Measurements from ENCODE around the gene ACVR1. TPM values are rescaled to one million over a fixed set of nuclear protein-coding genes. Genes with fewer than 3 reads are reported as not detected.

ACVR1 gene
- total and polyA plus RNA-seq, 2 donors (not counting 3 experiments of a cell fraction or from before 2014, with no cell fraction given): 24.8 to 33.6 TPM

- H3K9ac ChIP-seq (replicated peaks; ENCODE audit: extremely low read depth, insufficient read depth, low read length): no peak overlapping the region
- dilution Hi-C loops (cut with MboI; ENCODE audit: extremely low pct_ligation_motif_present, low sequenced_read_pairs): no loop called here
- no peaks in the 10 kb centered on the region for H3K4me1 ChIP-seq (ENCODE audit: control insufficient read depth, extremely low read depth, insufficient read depth, low read length)
- H2AFZ ChIP-seq (ENCODE audit: low read depth, low read length): no peak overlapping the region
- intact Hi-C loops (cut with micrococcal nuclease): no loop called here
- ChIA-PET POLR2A (no interaction called here), CTCF (interaction anchor here (1.3 kb wide), 1 partner anchor 13 kb away, joined by 4 read pairs; no protein-coding TSS in a partner anchor)
- no peaks in the 10 kb centered on the region for H4K20me1 ChIP-seq (replicated peaks; ENCODE audit: control insufficient read depth, extremely low read depth, insufficient read depth, low read length)
- TF ChIP-seq EZH2 (IDR thresholded peaks at IDR 0.05; ENCODE audit: borderline replicate concordance, low read depth, low read length, severe bottlenecking) (no peak), MAX (IDR thresholded peaks at IDR 0.05; ENCODE audit: insufficient read depth, insufficient read length) (no peak), POLR2A (IDR thresholded peaks at IDR 0.05; ENCODE audit: low read depth, low read length) (no peak), JUN (IDR thresholded peaks at IDR 0.05; ENCODE audit: borderline replicate concordance, insufficient read depth, insufficient read length, low read depth) (no peak), POLR2AphosphoS5 (IDR thresholded peaks at IDR 0.05; ENCODE audit: insufficient read depth, low read depth, low read length) (no peak), MYC (IDR thresholded peaks at IDR 0.05; ENCODE audit: low read depth, low read length) (no peak)
- H3K9me3 ChIP-seq (replicated peaks; ENCODE audit: control insufficient read depth, insufficient read depth, low read length): no peaks in the 10 kb centered on the region
- FAIRE-seq (no peak), DNase-seq (ENCODE audit: low read depth, low spot score) (no peak)
- H3K9me1 ChIP-seq (replicated peaks; ENCODE audit: control insufficient read depth, extremely low read depth, insufficient read depth, low read length): no peaks in the 10 kb centered on the region
- peaks cover 0 to 1% of the 10 kb centered on the region in 2 experiments for H3K27me3 ChIP-seq (ENCODE audit: control insufficient read depth in 2 of 2, insufficient read depth in 2 of 2, low read length in 2 of 2)
- H3K4me2 ChIP-seq (ENCODE audit: insufficient read depth, low read length): no peak overlapping the region
- H3K27ac ChIP-seq (ENCODE audit: insufficient read depth, low read depth, low read length): no peak overlapping the region
- H3K36me3 ChIP-seq (ENCODE audit: control insufficient read depth in 2 of 2, extremely low read depth in 1 of 2, insufficient read depth in 2 of 2, low read length in 2 of 2): no peaks in the 10 kb centered on the region
- H3K4me3 ChIP-seq (replicated peaks in 1 of 3; ENCODE audit: insufficient read depth in 1 of 3, low read depth in 1 of 3, low read length in 3 of 3): no peak overlapping the region
- no peaks in the 10 kb centered on the region for H3K79me2 ChIP-seq (ENCODE audit: control insufficient read depth, insufficient read depth, low read length)
- no TSS peak for BruUV-seq (replicated peaks)
Observed at GRCh38 chr2:157911750-157912149, 35.6 kb upstream of the ACVR1 start.

DNA sequence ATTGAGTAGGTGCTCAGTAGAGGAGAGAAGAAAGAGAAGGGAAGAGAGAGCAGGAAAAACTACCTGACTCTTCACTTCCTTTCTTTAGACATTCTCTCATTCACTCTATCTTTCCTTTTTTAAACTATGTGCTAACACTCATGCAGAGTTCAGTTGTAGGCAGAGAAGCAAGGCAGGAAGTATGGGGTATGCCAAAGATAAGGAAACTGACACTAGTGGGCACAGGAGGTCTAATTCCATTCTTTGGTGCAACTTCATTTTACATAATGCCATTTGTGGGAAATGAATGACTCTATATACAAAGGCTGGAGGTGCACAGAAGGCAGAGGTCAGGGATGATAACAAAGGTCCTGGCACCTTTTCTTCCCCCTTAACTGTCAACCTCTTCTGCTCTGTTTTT lies 35.1 kb upstream of the ACVR1 start:
- Histone ChIP-seq H3K79me2 (ENCODE audit: control insufficient read depth, insufficient read depth, low read length) (no peaks in the 10 kb centered on the region), H3K9ac (replicated peaks; ENCODE audit: extremely low read depth, insufficient read depth, low read length) (no peak overlapping the region), H3K4me1 (ENCODE audit: control insufficient read depth, extremely low read depth, insufficient read depth, low read length) (no peaks in the 10 kb centered on the region), H3K9me3 (replicated peaks; ENCODE audit: control insufficient read depth, insufficient read depth, low read length) (no peaks in the 10 kb centered on the region), H3K27ac (ENCODE audit: insufficient read depth, low read depth, low read length) (no peak overlapping the region), H3K4me3 (replicated peaks in 1 of 3; ENCODE audit: insufficient read depth in 1 of 3, low read depth in 1 of 3, low read length in 3 of 3) (no peak overlapping the region), H3K27me3 (ENCODE audit: control insufficient read depth in 2 of 2, insufficient read depth in 2 of 2, low read length in 2 of 2) (peaks cover 0 to 1% of the 10 kb centered on the region in 2 experiments), H3K4me2 (ENCODE audit: insufficient read depth, low read length) (no peak overlapping the region), H2AFZ (ENCODE audit: low read depth, low read length) (no peak overlapping the region), H3K36me3 (ENCODE audit: control insufficient read depth in 2 of 2, extremely low read depth in 1 of 2, insufficient read depth in 2 of 2, low read length in 2 of 2) (no peaks in the 10 kb centered on the region), H3K9me1 (replicated peaks; ENCODE audit: control insufficient read depth, extremely low read depth, insufficient read depth, low read length) (no peaks in the 10 kb centered on the region), H4K20me1 (replicated peaks; ENCODE audit: control insufficient read depth, extremely low read depth, insufficient read depth, low read length) (no peaks in the 10 kb centered on the region)
- TF ChIP-seq GATA2 (IDR thresholded peaks at IDR 0.05; ENCODE audit: insufficient read depth, insufficient read length, low read depth, low read length): no peak
- TF ChIP-seq MAX (IDR thresholded peaks at IDR 0.05; ENCODE audit: insufficient read depth, insufficient read length): no peak
- ChIA-PET CTCF (interaction anchor here (1.3 kb wide), 1 partner anchor 13 kb away, joined by 4 read pairs; no protein-coding TSS in a partner anchor), POLR2A (no interaction called here)
- DNase-seq (ENCODE audit: low read depth, low spot score): no peak
- BruUV-seq (replicated peaks): no TSS peak
- no peak for FAIRE-seq
- intact Hi-C loops (cut with micrococcal nuclease): no loop called here
- dilution Hi-C loops (cut with MboI; ENCODE audit: extremely low pct_ligation_motif_present, low sequenced_read_pairs): no loop called here

Data from endothelial cell of umbilical vein (primary cell).